CD4-positive, alpha-beta T cell (primary cell): ENCODE measurements around the gene CTNNA2. TPM values are rescaled to one million over a fixed set of nuclear protein-coding genes. Genes with fewer than 3 reads are reported as not detected.

Source experiments
- ATAC-seq: fragments of 200-7000 bp; cut with Tn5 transposase; one replicate; pipeline ENCODE4 v1.10.0; 2022; ENCODE audit warnings: mild to moderate bottlenecking; ENCODE audit not compliant: poor library complexity
- CTCF ChIA-PET: fragments of 350-600 bp; sonication (Branson Sonifier 250); formaldehyde crosslinking; loops from one replicate; lab custom pipeline; 2021; ENCODE audit warnings: antibody characterized with exemption, inconsistent platforms; lab: Charles Lee
- POLR2A ChIA-PET: fragments of 350-600 bp; sonication (Branson Sonifier 250); formaldehyde crosslinking; loops from one replicate; lab custom pipeline; 2021; ENCODE audit warnings: antibody characterized with exemption, inconsistent platforms; lab: Charles Lee
- DNase-seq, 14 experiments: peaks; one replicate each; pipeline ENCODE4 v3.0.0-alpha.2; 2013 to 2020; ENCODE audit warnings: mixed read lengths in 2 of 14
- H3K27ac ChIP-seq, 2 donors: one replicate each; pipeline versions ENCODE4 v1.5.1 to v1.7.0; 2013; ENCODE audit warnings: low read length in 2 of 2, low read depth in 1 of 2, mild to moderate bottlenecking in 1 of 2
- H3K27me3 ChIP-seq, 2 experiments: 1 replicate in 1 of 2; 2 replicates in 1 of 2; pipeline versions ENCODE4 v1.6.1 to v1.7.0; 2013; ENCODE audit warnings: low read length in 2 of 2, control low read depth in 1 of 2, mild to moderate bottlenecking in 1 of 2, moderate library complexity in 1 of 2; ENCODE audit not compliant: insufficient read depth in 2 of 2, control insufficient read depth in 1 of 2
- H3K36me3 ChIP-seq: one replicate; pipeline ENCODE4 v1.6.1; 2013; ENCODE audit warnings: low read length, control low read depth; ENCODE audit not compliant: insufficient read depth
- H3K4me1 ChIP-seq: one replicate; pipeline ENCODE4 v1.6.1; 2013; ENCODE audit warnings: low read length, control low read depth; ENCODE audit not compliant: insufficient read depth
- H3K4me3 ChIP-seq: one replicate; pipeline ENCODE4 v1.5.1; 2013; ENCODE audit warnings: mild to moderate bottlenecking, low read length, moderate library complexity
- H3K9me3 ChIP-seq, 2 experiments: 1 replicate in 1 of 2; 2 replicates in 1 of 2; pipeline versions ENCODE4 v1.6.1 to v1.7.0; 2013; ENCODE audit warnings: low read length in 2 of 2, mild to moderate bottlenecking in 2 of 2, control low read depth in 1 of 2, moderate library complexity in 1 of 2; ENCODE audit not compliant: control insufficient read depth in 1 of 2, insufficient read depth in 1 of 2
- H3K27ac Mint-ChIP-seq: one replicate; pipeline ENCODE4 v1.8.0; 2020; ENCODE audit warnings: mixed read lengths
- H3K27me3 Mint-ChIP-seq: one replicate; pipeline ENCODE4 v1.8.0; 2021; ENCODE audit warnings: mixed read lengths
- H3K36me3 Mint-ChIP-seq: one replicate; pipeline ENCODE4 v1.8.0; 2021; ENCODE audit warnings: low read depth, mixed read lengths
- H3K4me1 Mint-ChIP-seq: one replicate; pipeline ENCODE4 v1.8.0; 2021; ENCODE audit warnings: low read depth, mixed read lengths
- H3K4me3 Mint-ChIP-seq: one replicate; pipeline ENCODE4 v1.8.0; 2020; ENCODE audit warnings: mild to moderate bottlenecking, mixed read lengths
- H3K9me3 Mint-ChIP-seq: one replicate; pipeline ENCODE4 v1.8.0; 2020; ENCODE audit warnings: mixed read lengths
- CTCF ChIP-seq: fragments of 200-600 bp; IDR thresholded peaks from one replicate; pipeline ENCODE4 v1.8.0; 2022; ENCODE audit warnings: antibody characterized with exemption, mild to moderate bottlenecking
- intact Hi-C, 2 experiments: fragments of 100-400 bp; cut with DNase I in 1 of 2; cut with micrococcal nuclease in 1 of 2; formaldehyde crosslinking; loops; one replicate each; pipeline versions ENCODE4 v1.15.1 to v1.9.0; 2023 to 2025; cut with DNase I, micrococcal nuclease
- total RNA-seq, 174 experiments: library from RNA in 2 of 174; stranded (reverse) in 2 of 174; gene quantifications; one replicate each; pipeline ENCODE4 v1.2.3 and lab custom pipeline; 2021 to 2026

Gene CTNNA2
- total RNA-seq, 2 experiments from 2014 or later, result not detected

GRCh38 chr2:80217446-80217845, 704.6 kb downstream of the CTNNA2 start:
- POLR2A ChIA-PET, result no interaction called here
- no peaks in the 10 kb centered on the region for H3K36me3 Mint-ChIP-seq
- TF ChIP-seq CTCF, result no peak
- H3K27ac ChIP-seq, result no peak overlapping the region
- no peak overlapping the region for H3K4me3 ChIP-seq
- CTCF ChIA-PET, result no interaction called here
- no peak overlapping the region for H3K27ac Mint-ChIP-seq
- H3K4me1 ChIP-seq, result no peaks in the 10 kb centered on the region
- H3K4me1 Mint-ChIP-seq, result no peaks in the 10 kb centered on the region
- H3K9me3 ChIP-seq, result peaks cover 0 to 14% of the 10 kb centered on the region in 2 experiments
- H3K9me3 Mint-ChIP-seq, result peaks cover 5% of the 10 kb centered on the region
- H3K27me3 ChIP-seq, result no peaks in the 10 kb centered on the region
- no peaks in the 10 kb centered on the region for H3K36me3 ChIP-seq
- H3K27me3 Mint-ChIP-seq, result no peaks in the 10 kb centered on the region
- intact Hi-C loops, result no loop called here
- DNase-seq (no peak), ATAC-seq (no peak)
- H3K4me3 Mint-ChIP-seq, result no peak overlapping the region

GRCh38 chr2:80222644-80223043, 709.8 kb downstream of the CTNNA2 start:
- no peak overlapping the region for H3K4me3 Mint-ChIP-seq
- no peak for ATAC-seq

GRCh38 chr2:80231421-80231820, 718.6 kb downstream of the CTNNA2 start:
- H3K36me3 Mint-ChIP-seq, result no peaks in the 10 kb centered on the region
- no peaks in the 10 kb centered on the region for H3K4me1 ChIP-seq
- no peaks in the 10 kb centered on the region for H3K9me3 ChIP-seq

More at GRCh38 chr2:80222644-80223043, 709.8 kb downstream of the CTNNA2 start:
- H3K4me1 Mint-ChIP-seq, result no peaks in the 10 kb centered on the region
- intact Hi-C loops, result no loop called here
- H3K4me1 ChIP-seq, result no peaks in the 10 kb centered on the region
- H3K36me3 Mint-ChIP-seq, result no peaks in the 10 kb centered on the region
- POLR2A ChIA-PET, result no interaction called here
- H3K36me3 ChIP-seq, result no peaks in the 10 kb centered on the region
- CTCF ChIA-PET, result no interaction called here
- no peaks in the 10 kb centered on the region for H3K27me3 ChIP-seq
- no peak for TF ChIP-seq CTCF
- H3K9me3 ChIP-seq, result no peaks in the 10 kb centered on the region
- no peak overlapping the region for H3K27ac ChIP-seq
- H3K27me3 Mint-ChIP-seq, result no peaks in the 10 kb centered on the region
- no peak for DNase-seq
- H3K4me3 ChIP-seq, result no peak overlapping the region
- H3K9me3 Mint-ChIP-seq, result peaks cover 14% of the 10 kb centered on the region
- no peak overlapping the region for H3K27ac Mint-ChIP-seq

More at GRCh38 chr2:80231421-80231820, 718.6 kb downstream of the CTNNA2 start:
- ChIA-PET POLR2A (no interaction called here), CTCF (no interaction called here)
- no peaks in the 10 kb centered on the region for H3K27me3 Mint-ChIP-seq
- H3K4me3 Mint-ChIP-seq, result no peak overlapping the region
- ATAC-seq (no peak), DNase-seq (no peak)
- intact Hi-C loops, result no loop called here
- H3K4me1 Mint-ChIP-seq, result no peaks in the 10 kb centered on the region
- H3K9me3 Mint-ChIP-seq, result peaks cover 6% of the 10 kb centered on the region
- TF ChIP-seq CTCF, result no peak
- Histone ChIP-seq H3K27me3 (no peaks in the 10 kb centered on the region), H3K36me3 (no peaks in the 10 kb centered on the region), H3K27ac (no peak overlapping the region), H3K4me3 (no peak overlapping the region)
- no peak overlapping the region for H3K27ac Mint-ChIP-seq
